Kidney (tissue), 14 donors: ENCODE data around the gene PITRM1. TPM values are rescaled to one million over a fixed set of nuclear protein-coding genes. Genes with fewer than 3 reads are reported as not detected.

ENCODE experiments used
- DNase-seq, 5 donors: peaks; one replicate each; pipeline ENCODE4 v3.0.0-alpha.2; 2013 to 2020
- FAIRE-seq: peaks from 2 replicates; lab custom pipeline; 2012; peaks lifted over from hg19 to GRCh38; lab: Jason Lieb, UNC
- H3K27ac ChIP-seq, 2 donors: one replicate each; pipeline ENCODE4 v1.7.0; 2013; ENCODE audit warnings: low read depth in 2 of 2, low read length in 2 of 2, inconsistent platforms in 1 of 2
- H3K27me3 ChIP-seq: one replicate; pipeline ENCODE4 v1.7.1; 2013; ENCODE audit warnings: low read length, inconsistent platforms; ENCODE audit not compliant: control insufficient read depth, insufficient read depth
- H3K36me3 ChIP-seq, 3 donors: one replicate each; pipeline versions ENCODE4 v1.7.0 to v1.7.1; 2013; ENCODE audit warnings: low read length in 3 of 3, control low read depth in 1 of 3, inconsistent platforms in 1 of 3; ENCODE audit not compliant: insufficient read depth in 3 of 3, control insufficient read depth in 2 of 3
- H3K4me1 ChIP-seq, 3 donors: one replicate each; pipeline versions ENCODE4 v1.7.0 to v1.7.1; 2013; ENCODE audit warnings: low read length in 3 of 3, inconsistent platforms in 1 of 3, low read depth in 1 of 3; ENCODE audit not compliant: control insufficient read depth in 2 of 3, insufficient read depth in 2 of 3
- H3K4me3 ChIP-seq, 3 donors: one replicate each; pipeline versions ENCODE4 v1.7.0 to v1.8.1; 2013; ENCODE audit warnings: low read length in 3 of 3, control low read depth in 1 of 3, inconsistent platforms in 1 of 3
- H3K9ac ChIP-seq, 3 donors: one replicate each; pipeline versions ENCODE4 v1.7.0 to v1.7.1; 2013; ENCODE audit warnings: low read length in 3 of 3, control low read depth in 1 of 3, inconsistent platforms in 1 of 3
- H3K9me3 ChIP-seq, 3 donors: one replicate each; pipeline versions ENCODE4 v1.7.0 to v1.7.1; 2013; ENCODE audit warnings: low read length in 3 of 3, control low read depth in 1 of 3, inconsistent platforms in 1 of 3; ENCODE audit not compliant: control insufficient read depth in 2 of 3, insufficient read depth in 1 of 3
- intact Hi-C: fragments of 100-400 bp; cut with DNase I; formaldehyde crosslinking; loops from one replicate; pipeline ENCODE4 v1.11.1; 2022
- polyA plus RNA-seq: library from polyadenylated mRNA; stranded (reverse); fragments of 350-450 nt; fragmentation: Illumina TruSeq; extraction: RNeasy Lipid Tissue Mini Kit (QIAGEN cat#74804); gene quantifications from one replicate; pipeline ENCODE4 v1.2.3, GENCODE V29; 2014; ENCODE audit warnings: low read depth, low replicate concordance; ENCODE audit not compliant: insufficient read depth
- total RNA-seq: library from RNA; stranded (reverse); fragmentation: NEBNext Ultra II Directional; extraction: Animal tissue kit (Norgen Biotek cat#: 25700); gene quantifications from one replicate; pipeline ENCODE4 v1.2.1, GENCODE V29; 2021
- TF ChIP-seq, protein P1 (sequence below): IDR thresholded peaks from 3 replicates; pipeline ENCODE4 v1.5.1; 2012; ENCODE audit warnings: mild to moderate bottlenecking, moderate library complexity, borderline replicate concordance; ENCODE audit not compliant: insufficient read depth; ENCODE audit errors: extremely low read depth
- donor health status: control.
- donor health status: control.
- donor health status: control.
- donor health status: control.
- donor health status: control.
- donor health status: DM: yes; HTN: yes; CAD: no.
- donor health status: Normal renal cell carcinoma (clear cell type).

The PITRM1 gene
- total and polyA plus RNA-seq, 2 donors from 2014 or later: 28.8 to 60.7 TPM

DNA sequence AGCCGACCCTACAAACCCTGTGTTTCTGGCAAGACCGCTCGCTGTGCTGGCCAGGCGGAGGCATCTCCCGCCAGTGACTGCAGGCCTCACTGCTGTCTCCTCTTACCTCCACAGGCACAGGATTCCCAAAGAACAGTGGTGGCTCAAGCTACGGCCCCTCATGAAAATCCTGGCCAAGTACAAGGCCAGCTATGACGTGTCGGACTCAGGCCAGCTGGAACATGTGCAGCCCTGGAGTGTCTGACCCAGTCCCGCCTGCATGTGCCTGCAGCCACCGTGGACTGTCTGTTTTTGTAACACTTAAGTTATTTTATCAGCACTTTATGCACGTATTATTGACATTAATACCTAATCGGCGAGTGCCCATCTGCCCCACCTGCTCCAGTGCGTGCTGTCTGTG lies 36.2 kb downstream of the PITRM1 start:
- no peaks in the 10 kb centered on the region for H3K27me3 ChIP-seq
- H3K4me3 ChIP-seq: no peak overlapping the region
- no peak overlapping the region for H3K9ac ChIP-seq

DNA sequence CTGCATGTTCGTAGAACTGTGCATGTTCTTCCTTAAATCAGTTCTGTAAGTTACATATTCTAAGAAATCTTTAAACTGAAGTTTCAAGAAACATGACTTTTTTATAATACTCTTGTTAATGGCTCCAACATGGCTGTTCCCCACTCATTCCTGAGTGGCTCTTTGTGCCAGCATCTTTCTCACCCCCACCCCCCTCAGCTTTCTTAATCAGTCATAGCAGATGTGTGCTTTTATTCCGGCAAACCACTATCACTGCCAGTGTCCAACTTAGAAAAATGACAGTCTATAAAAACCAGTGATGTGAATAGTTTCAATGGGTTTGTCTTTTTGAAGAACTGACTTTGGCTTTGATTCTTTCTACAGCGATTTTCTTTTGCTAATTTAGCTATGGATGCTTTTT lies 37.6 kb downstream of the PITRM1 start:
- intact Hi-C loops: no loop called here
- H3K27me3 ChIP-seq: no peaks in the 10 kb centered on the region
- H3K4me1 ChIP-seq: no peaks in the 10 kb centered on the region
- DNase-seq (no peak), FAIRE-seq (no peak)
- no peaks in the 10 kb centered on the region for H3K9me3 ChIP-seq
- peaks cover 3 to 63% (median 33%) of the 10 kb centered on the region in 3 donors for H3K36me3 ChIP-seq
- TF ChIP-seq, protein P1, sequence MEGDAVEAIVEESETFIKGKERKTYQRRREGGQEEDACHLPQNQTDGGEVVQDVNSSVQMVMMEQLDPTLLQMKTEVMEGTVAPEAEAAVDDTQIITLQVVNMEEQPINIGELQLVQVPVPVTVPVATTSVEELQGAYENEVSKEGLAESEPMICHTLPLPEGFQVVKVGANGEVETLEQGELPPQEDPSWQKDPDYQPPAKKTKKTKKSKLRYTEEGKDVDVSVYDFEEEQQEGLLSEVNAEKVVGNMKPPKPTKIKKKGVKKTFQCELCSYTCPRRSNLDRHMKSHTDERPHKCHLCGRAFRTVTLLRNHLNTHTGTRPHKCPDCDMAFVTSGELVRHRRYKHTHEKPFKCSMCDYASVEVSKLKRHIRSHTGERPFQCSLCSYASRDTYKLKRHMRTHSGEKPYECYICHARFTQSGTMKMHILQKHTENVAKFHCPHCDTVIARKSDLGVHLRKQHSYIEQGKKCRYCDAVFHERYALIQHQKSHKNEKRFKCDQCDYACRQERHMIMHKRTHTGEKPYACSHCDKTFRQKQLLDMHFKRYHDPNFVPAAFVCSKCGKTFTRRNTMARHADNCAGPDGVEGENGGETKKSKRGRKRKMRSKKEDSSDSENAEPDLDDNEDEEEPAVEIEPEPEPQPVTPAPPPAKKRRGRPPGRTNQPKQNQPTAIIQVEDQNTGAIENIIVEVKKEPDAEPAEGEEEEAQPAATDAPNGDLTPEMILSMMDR: no peak
- no peak overlapping the region for H3K9ac ChIP-seq
- no peak overlapping the region for H3K4me3 ChIP-seq
- no peak overlapping the region for H3K27ac ChIP-seq

More for the DNA sequence above, 36.2 kb downstream of the PITRM1 start:
- no peak overlapping the region for H3K27ac ChIP-seq
- H3K4me1 ChIP-seq: no peaks in the 10 kb centered on the region
- peaks cover 3 to 75% (median 38%) of the 10 kb centered on the region in 3 donors for H3K36me3 ChIP-seq
- TF ChIP-seq, protein P1: no peak
- H3K9me3 ChIP-seq: no peaks in the 10 kb centered on the region
- no peak for FAIRE-seq
- intact Hi-C loops: no loop called here
- DNase-seq: peak in 2 of 5 donors; percentile 24 to 49

DNA sequence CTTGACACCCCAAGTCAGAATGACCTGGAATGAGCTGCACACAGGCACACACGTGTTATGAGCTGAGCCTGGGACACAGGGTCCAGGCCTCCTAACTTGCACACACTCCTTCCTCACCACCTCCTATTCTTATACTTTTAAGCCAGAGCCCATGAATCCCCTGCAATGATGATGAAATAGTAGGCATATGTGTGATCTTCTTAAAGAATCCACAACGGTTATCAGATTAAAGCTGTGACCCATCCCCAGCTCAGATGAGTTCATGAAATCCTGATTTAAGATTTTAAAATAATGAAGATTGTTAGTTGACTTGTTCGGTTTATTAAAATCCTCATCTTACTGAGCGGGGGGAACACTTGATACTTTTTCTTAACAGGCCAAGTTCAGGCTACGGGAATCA lies 38.6 kb downstream of the PITRM1 start:
- H3K36me3 ChIP-seq: peaks cover 3 to 55% (median 24%) of the 10 kb centered on the region in 3 donors

More for the DNA sequence above, 38.6 kb downstream of the PITRM1 start:
- Histone ChIP-seq H3K4me1 (no peaks in the 10 kb centered on the region), H3K9me3 (no peaks in the 10 kb centered on the region), H3K9ac (no peak overlapping the region), H3K27ac (no peak overlapping the region), H3K4me3 (no peak overlapping the region), H3K27me3 (no peaks in the 10 kb centered on the region)
- TF ChIP-seq, protein P1: no peak
- intact Hi-C loops: no loop called here
- FAIRE-seq (no peak), DNase-seq (no peak)
